Caki2 (cell line): ENCODE results near the gene MTARC1. TPM values are rescaled to one million over a fixed set of nuclear protein-coding genes. Genes with fewer than 3 reads are reported as not detected.
A peak's percentile ranks its signal among the peaks of the same experiment; 100 is the strongest.

Experiments
- DNase-seq: peaks from one replicate; pipeline ENCODE4 v3.0.0-alpha.2; 2015; ENCODE audit warnings: low read depth
- in situ Hi-C: cut with HindIII; loops from 2 replicates; pipeline ENCODE4 v1.10.0; 2016; ENCODE audit warnings: low sequenced_read_pairs, low pct_unique_long_range_greater_than_20kb, mixed read lengths
- total RNA-seq: library from RNA; depleted of rRNA; stranded (reverse); fragments of >200 nt; shearing (Covaris generic); gene quantifications from 2 replicates; pipeline ENCODE4 v1.2.3, GENCODE V29; 2014; ENCODE audit warnings: low replicate concordance; rRNA removed

Gene MTARC1
- 5.2 TPM in 2 replicates for total RNA-seq

- DNase-seq, result peak; percentile 77
- in situ Hi-C loops, result no loop called here
Observed at GRCh38 chr1:220786337-220787068, at the start of gene MTARC1. Gene MTARC1, plus strand, starts transcription at chr1:220786913. Its CDS starts 32 bp downstream, at chr1:220786945.

- in situ Hi-C loops, result no loop called here
- DNase-seq, result no peak
Observed at GRCh38 chr1:220741349-220741748, 45.4 kb upstream of the MTARC1 start.

GRCh38 chr1:220741825-220742224 is 44.9 kb upstream of the MTARC1 start:
- DNase-seq, result no peak
- in situ Hi-C loops, result no loop called here

- in situ Hi-C loops, result no loop called here
- no peak for DNase-seq
Observed at GRCh38 chr1:220742520-220742919, 44.2 kb upstream of the MTARC1 start.

GRCh38 chr1:220746851-220747250 is 39.9 kb upstream of the MTARC1 start:
- in situ Hi-C loops, result no loop called here
- DNase-seq, result no peak

GRCh38 chr1:220747437-220748088 is 39.1 kb upstream of the MTARC1 start:
- DNase-seq, result no peak
- in situ Hi-C loops, result no loop called here

- peak; percentile 87 for DNase-seq
- in situ Hi-C loops, result no loop called here
Observed at GRCh38 chr1:220748089-220748934, 38.4 kb upstream of the MTARC1 start, which contains the start of gene MTARC2. Gene MTARC2, plus strand, starts transcription at chr1:220748322. Its CDS starts 210 bp downstream, at chr1:220748532.

GRCh38 chr1:220748936-220749335 is 37.8 kb upstream of the MTARC1 start:
- in situ Hi-C loops, result no loop called here
- peak; percentile 23 for DNase-seq

GRCh38 chr1:220750131-220750515 is 36.6 kb upstream of the MTARC1 start:
- in situ Hi-C loops, result no loop called here
- DNase-seq, result no peak

- in situ Hi-C loops, result no loop called here
- no peak for DNase-seq
Observed at GRCh38 chr1:220751111-220751510, 35.6 kb upstream of the MTARC1 start.

GRCh38 chr1:220754212-220754917 is 32.3 kb upstream of the MTARC1 start:
- in situ Hi-C loops, result no loop called here
- DNase-seq, result no peak

GRCh38 chr1:220754918-220755295 is 31.8 kb upstream of the MTARC1 start:
- DNase-seq, result no peak
- in situ Hi-C loops, result no loop called here

- DNase-seq, result no peak
- in situ Hi-C loops, result no loop called here
Observed at GRCh38 chr1:220755309-220755708, 31.4 kb upstream of the MTARC1 start.

- in situ Hi-C loops, result no loop called here
- DNase-seq, result no peak
Observed at GRCh38 chr1:220757441-220757840, 29.3 kb upstream of the MTARC1 start.

GRCh38 chr1:220759147-220759546 is 27.6 kb upstream of the MTARC1 start:
- DNase-seq, result no peak
- in situ Hi-C loops, result no loop called here

- DNase-seq, result no peak
- in situ Hi-C loops, result no loop called here
Observed at GRCh38 chr1:220761688-220762427, 24.9 kb upstream of the MTARC1 start.

- no peak for DNase-seq
- in situ Hi-C loops, result no loop called here
Observed at GRCh38 chr1:220764757-220765156, 22.0 kb upstream of the MTARC1 start.
